ENCODE measurements around the gene AKIRIN2. TPM values are rescaled to one million over a fixed set of nuclear protein-coding genes. Genes with fewer than 3 reads are reported as not detected.

AKIRIN2 gene
- total and polyA plus RNA-seq, 10 of the 15 experiments (the other 5 are each of a cell fraction or from before 2014, with no cell fraction given), result 12.7 to 82.2 (median 42.6) TPM

DNA sequence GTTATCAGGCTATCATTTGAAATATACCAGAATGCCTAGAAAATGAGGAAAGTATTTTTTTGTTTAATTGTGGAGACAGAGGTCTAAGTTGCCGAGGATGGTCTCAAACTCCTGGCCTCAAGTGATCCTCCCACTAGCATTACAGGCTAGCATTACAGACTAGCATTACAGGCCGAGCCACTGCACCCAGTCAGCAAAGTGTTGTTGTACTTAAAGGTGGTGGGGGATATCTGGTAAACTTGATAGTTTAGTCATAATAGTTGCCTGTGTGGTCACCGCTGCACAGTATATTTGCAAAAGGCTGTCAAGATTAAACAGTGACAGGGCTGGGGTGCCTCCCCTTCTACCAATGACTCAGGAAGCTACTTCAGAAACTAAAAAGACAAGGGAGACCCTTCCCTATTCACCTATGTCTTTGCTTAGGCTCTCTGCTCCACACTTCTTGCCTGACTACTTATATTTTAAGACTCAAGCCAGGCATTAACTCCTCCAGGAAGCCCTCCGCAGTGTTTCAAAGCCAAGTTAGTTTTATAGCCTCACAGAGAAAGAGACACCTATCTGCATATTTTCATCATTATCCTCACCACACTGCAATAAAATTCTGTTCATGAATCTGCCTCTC is 3.1 kb upstream of the AKIRIN2 start (continued):
- peak; percentile 85 for TF ChIP-seq ATF2 (IDR thresholded peaks at IDR 0.05; ENCODE audit: low read length)
- TF ChIP-seq ZBED1 (IDR thresholded peaks at IDR 0.05; ENCODE audit: borderline replicate concordance), result peak; percentile 82; the same call in 1 of the 2 replicates
- TF ChIP-seq, protein P1, sequence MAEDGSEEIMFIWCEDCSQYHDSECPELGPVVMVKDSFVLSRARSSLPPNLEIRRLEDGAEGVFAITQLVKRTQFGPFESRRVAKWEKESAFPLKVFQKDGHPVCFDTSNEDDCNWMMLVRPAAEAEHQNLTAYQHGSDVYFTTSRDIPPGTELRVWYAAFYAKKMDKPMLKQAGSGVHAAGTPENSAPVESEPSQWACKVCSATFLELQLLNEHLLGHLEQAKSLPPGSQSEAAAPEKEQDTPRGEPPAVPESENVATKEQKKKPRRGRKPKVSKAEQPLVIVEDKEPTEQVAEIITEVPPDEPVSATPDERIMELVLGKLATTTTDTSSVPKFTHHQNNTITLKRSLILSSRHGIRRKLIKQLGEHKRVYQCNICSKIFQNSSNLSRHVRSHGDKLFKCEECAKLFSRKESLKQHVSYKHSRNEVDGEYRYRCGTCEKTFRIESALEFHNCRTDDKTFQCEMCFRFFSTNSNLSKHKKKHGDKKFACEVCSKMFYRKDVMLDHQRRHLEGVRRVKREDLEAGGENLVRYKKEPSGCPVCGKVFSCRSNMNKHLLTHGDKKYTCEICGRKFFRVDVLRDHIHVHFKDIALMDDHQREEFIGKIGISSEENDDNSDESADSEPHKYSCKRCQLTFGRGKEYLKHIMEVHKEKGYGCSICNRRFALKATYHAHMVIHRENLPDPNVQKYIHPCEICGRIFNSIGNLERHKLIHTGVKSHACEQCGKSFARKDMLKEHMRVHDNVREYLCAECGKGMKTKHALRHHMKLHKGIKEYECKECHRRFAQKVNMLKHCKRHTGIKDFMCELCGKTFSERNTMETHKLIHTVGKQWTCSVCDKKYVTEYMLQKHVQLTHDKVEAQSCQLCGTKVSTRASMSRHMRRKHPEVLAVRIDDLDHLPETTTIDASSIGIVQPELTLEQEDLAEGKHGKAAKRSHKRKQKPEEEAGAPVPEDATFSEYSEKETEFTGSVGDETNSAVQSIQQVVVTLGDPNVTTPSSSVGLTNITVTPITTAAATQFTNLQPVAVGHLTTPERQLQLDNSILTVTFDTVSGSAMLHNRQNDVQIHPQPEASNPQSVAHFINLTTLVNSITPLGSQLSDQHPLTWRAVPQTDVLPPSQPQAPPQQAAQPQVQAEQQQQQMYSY (CRISPR knock-in tag; IDR thresholded peaks at IDR 0.05), result no peak
- peak; percentile 86 for TF ChIP-seq BCL11A (IDR thresholded peaks at IDR 0.05; ENCODE audit: low read depth, low read length)
- TF ChIP-seq ZBTB11 (CRISPR knock-in tag; IDR thresholded peaks at IDR 0.05), result no peak
- TF ChIP-seq CHD1 (IDR thresholded peaks at IDR 0.05; ENCODE audit: low read depth, low read length), result 0 out of 2 replicates have a peak, but pooled peaks have one; percentile 24
- peak; percentile 95; the same call in 1 of the 2 replicates for TF ChIP-seq BACH1 (IDR thresholded peaks at IDR 0.05; ENCODE audit: borderline replicate concordance)
- peak; percentile 83 for TF ChIP-seq FOXM1 (IDR thresholded peaks at IDR 0.05; ENCODE audit: low read depth, low read length)
- TF ChIP-seq FOXK2 (IDR thresholded peaks at IDR 0.05), result no peak
- TF ChIP-seq CBX5 (IDR thresholded peaks at IDR 0.05; ENCODE audit: low read depth), result peak; percentile 86; the same call in 1 of the 2 replicates
- TF ChIP-seq PAX5 (IDR thresholded peaks at IDR 0.05; ENCODE audit: borderline replicate concordance, low read depth, low read length), result peak; percentile 74
- TF ChIP-seq RAD21 (IDR thresholded peaks at IDR 0.05; ENCODE audit: insufficient read depth, low read depth, low read length), result peak; percentile 18; the same call in 1 of the 2 replicates
- TF ChIP-seq JUND (IDR thresholded peaks at IDR 0.05; ENCODE audit: low read depth, low read length), result peak; percentile 78
- 0 out of 2 replicates have a peak, but pooled peaks have one; percentile 36 for TF ChIP-seq PML (IDR thresholded peaks at IDR 0.05; ENCODE audit: low read length)
- TF ChIP-seq STAT3 (IDR thresholded peaks at IDR 0.05; ENCODE audit: low read depth, low read length), result no peak; the same call in 1 of the 2 replicates
- no peak for TF ChIP-seq RB1 (IDR thresholded peaks at IDR 0.05; ENCODE audit: borderline replicate concordance)
- no peak for TF ChIP-seq SMC3 (IDR thresholded peaks at IDR 0.05; ENCODE audit: borderline replicate concordance, low read length)
- TF ChIP-seq HCFC1 (IDR thresholded peaks at IDR 0.05; ENCODE audit: low read length), result no peak
- TF ChIP-seq EGR1 (IDR thresholded peaks at IDR 0.05; ENCODE audit: borderline replicate concordance in 1 of 2, low read depth in 2 of 2, low read length in 2 of 2), result no peak

Measured in GM12878 (cell line).